Tracheal epithelial cell (primary cell): ENCODE results near the gene PLA2G6. TPM values are rescaled to one million over a fixed set of nuclear protein-coding genes. Genes with fewer than 3 reads are reported as not detected.

Source experiments
- total RNA-seq: library from RNA; depleted of rRNA; stranded (reverse); fragments of >200 nt; gene quantifications from 2 replicates; pipeline ENCODE4 v1.2.1, GENCODE V29; 2014

The PLA2G6 gene
- total RNA-seq, result 5.1 and 8.1 TPM in 2 replicates

GRCh38 chr22:38181453-38182200, at the start of gene PLA2G6:
Gene PLA2G6 (minus strand): TSS chr22:38181830. CDS start chr22:38169426, 12,404 bp downstream.

GRCh38 chr22:38201711-38202436, 20.2 kb upstream of the PLA2G6 start, which contains the start of gene MAFF:
Gene MAFF (plus strand): TSS chr22:38201994. CDS start chr22:38213854, 11,860 bp downstream.

DNA sequence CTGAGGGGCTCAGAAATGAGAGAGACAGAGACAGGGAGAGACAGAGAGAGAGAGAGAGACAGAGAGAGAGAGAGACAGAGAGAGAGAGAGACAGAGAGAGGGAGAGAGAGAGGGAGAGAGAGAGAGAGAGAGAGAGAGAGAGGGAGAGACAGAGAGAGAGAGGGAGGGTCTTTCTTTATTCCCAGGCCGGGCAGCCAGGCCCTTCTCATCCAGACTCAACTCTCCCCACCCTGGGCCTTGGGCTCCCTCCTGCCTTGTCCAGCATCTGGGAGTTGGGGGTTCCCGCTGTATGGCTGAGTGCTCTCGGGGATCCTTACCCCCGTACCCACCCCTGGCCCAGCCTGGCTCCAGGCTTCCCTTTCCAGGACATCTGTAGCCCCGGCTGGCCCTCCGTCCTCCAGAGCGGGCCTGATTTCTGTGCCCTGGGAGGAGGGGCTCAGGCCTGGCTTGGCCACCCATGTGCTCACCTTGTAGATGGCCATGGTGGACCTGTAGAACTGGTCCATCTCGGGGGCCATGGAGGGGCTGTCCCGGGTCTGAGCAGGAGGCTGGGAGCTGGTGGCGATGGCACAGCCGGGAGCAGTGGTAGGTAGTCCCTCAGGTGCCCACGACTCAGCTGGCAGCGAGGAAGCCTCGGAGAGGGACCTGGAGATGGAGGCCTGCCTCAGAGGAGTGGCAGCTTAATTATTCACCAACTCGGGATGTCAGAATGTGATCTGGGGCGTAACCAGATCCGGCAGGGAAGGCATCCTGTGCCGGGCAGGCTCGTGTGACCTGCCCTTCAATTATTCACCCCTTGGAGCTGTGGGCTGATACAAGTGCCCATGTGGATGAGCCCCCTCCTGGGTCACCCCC, 71.4 kb downstream of the PLA2G6 start, which contains the start of gene BAIAP2L2:
Gene BAIAP2L2, minus strand, starts transcription at position 677 of the 855 bp plus-strand sequence. Its CDS starts 159 bp downstream, at position 518.

DNA sequence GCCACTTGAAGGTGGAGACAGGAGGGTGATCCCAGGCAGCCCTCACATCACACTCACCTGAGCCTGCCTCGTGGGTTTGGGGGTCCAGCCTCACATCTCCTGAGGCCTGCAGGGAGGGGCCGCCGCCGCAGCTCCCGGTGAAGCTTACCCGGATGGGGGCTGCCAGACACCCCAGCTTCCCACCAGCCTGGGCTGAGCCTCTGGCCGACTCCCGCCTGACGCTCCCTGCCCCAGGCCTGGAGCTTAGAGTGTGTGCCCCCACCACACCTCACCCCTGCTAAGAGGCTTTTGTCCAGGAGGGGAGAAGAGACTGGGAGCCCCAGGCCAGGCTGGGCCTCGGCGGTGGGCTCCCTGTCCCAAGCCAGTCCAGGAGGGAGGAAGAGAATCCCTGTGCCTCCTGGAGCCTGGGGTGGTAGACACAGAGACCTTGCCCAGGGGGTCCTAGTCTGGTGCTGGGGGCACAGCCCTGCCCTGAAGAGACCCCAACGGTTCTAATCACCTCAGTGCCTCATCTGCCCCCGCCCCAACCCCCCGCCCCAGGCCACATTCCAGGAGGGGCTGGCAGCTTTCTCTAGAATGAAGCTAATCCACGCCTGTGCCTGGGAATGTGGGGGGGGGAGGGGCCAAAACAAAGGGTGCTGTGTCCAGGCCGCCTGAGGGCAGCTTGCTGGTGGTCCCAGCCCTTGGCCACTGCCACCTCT, 97.5 kb downstream of the PLA2G6 start, which contains the start of gene SLC16A8:
Gene SLC16A8, minus strand, starts transcription at position 254 of the 701 bp plus-strand sequence. CDS start 1,311 bp downstream, outside the sequence.

Other genes starting within 250 kb of the PLA2G6 start
- under 0.01 TPM in 1 of 2 replicates, not detected in the other for gene C22orf23, start 228.2 kb downstream of the PLA2G6 start, total RNA-seq
- gene POLR2F, start 228.1 kb downstream of the PLA2G6 start, total RNA-seq, result 25.2 and 31.3 TPM in 2 replicates
- gene SOX10, start 197.3 kb downstream of the PLA2G6 start, total RNA-seq, result not detected in 2 replicates
- gene PICK1, start 124.4 kb downstream of the PLA2G6 start, total RNA-seq, result 15.1 and 29.9 TPM in 2 replicates
- gene SLC16A8, start 97.6 kb downstream of the PLA2G6 start, total RNA-seq, result 0.24 and 1.5 TPM in 2 replicates
- 0.21 and 0.48 TPM in 2 replicates for gene BAIAP2L2, start 71.1 kb downstream of the PLA2G6 start, total RNA-seq
- gene MAFF, start 20.2 kb upstream of the PLA2G6 start, total RNA-seq, result 14.7 and 65.5 TPM in 2 replicates
- 13.6 and 28.7 TPM in 2 replicates for gene TMEM184B, start 91.2 kb upstream of the PLA2G6 start, total RNA-seq
- 153 and 194 TPM in 2 replicates for gene CSNK1E, start 135.6 kb upstream of the PLA2G6 start, total RNA-seq